ENCODE data around the gene ARHGEF16. TPM values are rescaled to one million over a fixed set of nuclear protein-coding genes. Genes with fewer than 3 reads are reported as not detected.

The ARHGEF16 gene
- total RNA-seq, 1 experiment from 2014 or later = 17.2 TPM

GRCh38 chr1:3504151-3504821 lies 49.8 kb downstream of the ARHGEF16 start:
- DNase-seq (ENCODE audit: low spot score) = no peak
- H3K4me1 Mint-ChIP-seq = no peaks in the 10 kb centered on the region
- TF ChIP-seq SMAD4 (CRISPR knock-in tag; IDR thresholded peaks at IDR 0.05) (no peak), MLX (CRISPR knock-in tag; IDR thresholded peaks at IDR 0.05) (no peak), RELA (CRISPR knock-in tag; IDR thresholded peaks at IDR 0.05; ENCODE audit: borderline replicate concordance) (no peak), ZNF138 (CRISPR knock-in tag; conservative IDR thresholded peaks at IDR 0.05) (no peak), ZNF232 (CRISPR knock-in tag; IDR thresholded peaks at IDR 0.05) (no peak), TCF7 (CRISPR knock-in tag; IDR thresholded peaks at IDR 0.05; ENCODE audit: low read depth) (no peak), ZSCAN18 (CRISPR knock-in tag; IDR thresholded peaks at IDR 0.05) (no peak), NR2C2 (CRISPR knock-in tag; IDR thresholded peaks at IDR 0.05) (no peak), PRRX2 (CRISPR knock-in tag; IDR thresholded peaks at IDR 0.05) (no peak), ZNF532 (CRISPR knock-in tag; IDR thresholded peaks at IDR 0.05; ENCODE audit: borderline replicate concordance) (no peak), HMGXB4 (CRISPR knock-in tag; IDR thresholded peaks at IDR 0.05) (no peak), ESRRA (CRISPR knock-in tag; IDR thresholded peaks at IDR 0.05; ENCODE audit: borderline replicate concordance) (no peak), E2F1 (CRISPR knock-in tag; IDR thresholded peaks at IDR 0.05) (no peak)
- POLR2A ChIA-PET = no interaction called here
- no peaks in the 10 kb centered on the region for H3K36me3 Mint-ChIP-seq
- no peak overlapping the region for H3K27ac Mint-ChIP-seq
- CTCF ChIA-PET = interaction anchor here (0.8 to 6.2 kb wide), 5 partner anchors 14 to 51 kb away, joined by 3 to 71 read pairs (median 5); no protein-coding TSS in a partner anchor
- ATAC-seq = no peak
- no peaks in the 10 kb centered on the region for H3K9me3 Mint-ChIP-seq
- H3K4me3 Mint-ChIP-seq = no peak overlapping the region
- no peaks in the 10 kb centered on the region for H3K27me3 Mint-ChIP-seq (ENCODE audit: low read depth)

GRCh38 chr1:3504822-3505153 lies 50.3 kb downstream of the ARHGEF16 start:
- Mint-ChIP-seq H3K9me3 (no peaks in the 10 kb centered on the region), H3K4me1 (no peaks in the 10 kb centered on the region), H3K36me3 (no peaks in the 10 kb centered on the region), H3K27me3 (ENCODE audit: low read depth) (no peaks in the 10 kb centered on the region), H3K27ac (no peak overlapping the region), H3K4me3 (no peak overlapping the region)
- ChIA-PET CTCF (interaction anchor here (1.3 to 6.2 kb wide), 3 partner anchors 13 to 52 kb away, joined by 5 to 71 read pairs (median 13); no protein-coding TSS in a partner anchor), POLR2A (no interaction called here)
- ATAC-seq = no peak
- no peak for DNase-seq (ENCODE audit: low spot score)
- no peak for TF ChIP-seq ZBTB43 (CRISPR knock-in tag; IDR thresholded peaks at IDR 0.05)
- TF ChIP-seq CREM (CRISPR knock-in tag; IDR thresholded peaks at IDR 0.05) = no peak
- TF ChIP-seq ZNF281 (CRISPR knock-in tag; IDR thresholded peaks at IDR 0.05) = no peak
- no peak for TF ChIP-seq ELF4 (CRISPR knock-in tag; IDR thresholded peaks at IDR 0.05; ENCODE audit: low read depth)
- TF ChIP-seq RELA (CRISPR knock-in tag; IDR thresholded peaks at IDR 0.05; ENCODE audit: borderline replicate concordance) = no peak
- TF ChIP-seq ZNF317 (CRISPR knock-in tag; IDR thresholded peaks at IDR 0.05; ENCODE audit: borderline replicate concordance, low read depth) = no peak
- no peak for TF ChIP-seq CDX4 (CRISPR knock-in tag; IDR thresholded peaks at IDR 0.05; ENCODE audit: borderline replicate concordance)
- no peak for TF ChIP-seq ZNF219 (CRISPR knock-in tag; IDR thresholded peaks at IDR 0.05; ENCODE audit: borderline replicate concordance)

Measured in WTC11 (cell line).